ENCODE results near the gene ZNRF1. TPM values are rescaled to one million over a fixed set of nuclear protein-coding genes. Genes with fewer than 3 reads are reported as not detected.

Gene ZNRF1
- total and polyA plus RNA-seq, 2 of the 13 experiments (the other 11 are each of a cell fraction or from before 2014, with no cell fraction given): 43.9 to 58.7 TPM

- TF ChIP-seq ZXDC (CRISPR knock-in tag; IDR thresholded peaks at IDR 0.05): no peak
Observed at GRCh38 chr16:75070012-75070841, 71.4 kb downstream of the ZNRF1 start (continued).

- no peak overlapping the region for H3K4me3 ChIP-seq (replicated peaks in 1 of 3; ENCODE audit: insufficient read depth in 1 of 3, low read depth in 2 of 3, low read length in 3 of 3)
- 92% methylated on average over 3 of the region's 3 CpGs for WGBS (ENCODE audit: low lambda C conversion rate)
- no peak for TF ChIP-seq ZNF282 (IDR thresholded peaks at IDR 0.05; ENCODE audit: partially characterized antibody)
- TF ChIP-seq ATF5 (CRISPR knock-in tag; IDR thresholded peaks at IDR 0.05; ENCODE audit: low read depth): no peak
- DNase-seq (ENCODE audit: low spot score) (no peak), FAIRE-seq (no peak), ATAC-seq (no peak)
- H3K36me3 ChIP-seq (replicated peaks in 1 of 2; ENCODE audit: control insufficient read depth in 1 of 2, insufficient read depth in 2 of 2, low read length in 2 of 2): peaks cover under 1 to 2% of the 10 kb centered on the region in 2 experiments; a peak in 1 of 5 replicates
- H3K9me3 ChIP-seq (ENCODE audit: low read length): no peaks in the 10 kb centered on the region
- peaks cover 92% of the 10 kb centered on the region for H3K79me2 ChIP-seq (ENCODE audit: insufficient read depth, low read length)
- intact Hi-C loops (cut with micrococcal nuclease; ENCODE audit: unreplicated experiment) (loop anchor here (2.0 kb wide), 2 partner anchors 39 to 81 kb away; no protein-coding TSS in a partner anchor), in situ Hi-C loops (cut with HindIII; ENCODE audit: extremely low pct_ligation_motif_present, low pct_unique_long_range_greater_than_20kb) (no loop called here)
- H3K4me1 ChIP-seq (ENCODE audit: insufficient read depth, low read length): peaks cover 72% of the 10 kb centered on the region
- peaks cover 52% of the 10 kb centered on the region for H4K20me1 ChIP-seq (ENCODE audit: insufficient read depth, low read length)
- no peak overlapping the region for H3K4me2 ChIP-seq (ENCODE audit: low read depth, low read length)
- H3K27me3 ChIP-seq (ENCODE audit: control insufficient read depth in 1 of 2, insufficient read depth in 2 of 2, low read length in 2 of 2): no peaks in the 10 kb centered on the region
- no peak overlapping the region for H2AFZ ChIP-seq (ENCODE audit: low read length)
- POLR2A ChIA-PET: interaction anchor here (1.8 kb wide), 1 partner anchor 80 kb away, joined by 7 read pairs; no protein-coding TSS in a partner anchor
- CTCF ChIA-PET (ENCODE audit: low intra/inter-chr PET ratio, low total read pairs): no interaction called here
- peak overlapping the region; percentile 20 for H3K27ac ChIP-seq (ENCODE audit: extremely low read length, insufficient read depth, low read length)
- BruUV-seq (replicated peaks): no TSS peak
- H3K9ac ChIP-seq (ENCODE audit: insufficient read depth, low read depth, low read length): no peak overlapping the region
Observed at GRCh38 chr16:75071621-75072020, 72.8 kb downstream of the ZNRF1 start.

Data from HepG2 (cell line).